ENCODE data around the gene OR9A2. TPM values are rescaled to one million over a fixed set of nuclear protein-coding genes. Genes with fewer than 3 reads are reported as not detected.

OR9A2 gene
- polyA plus RNA-seq (ENCODE audit: insufficient read length in 4 of 4) = not detected

- DNase-seq (ENCODE audit: low read depth in 4 of 4, low spot score in 2 of 4) = no peak
These were observed at the start of gene OR9A2 for GRCh38 chr7:143027032-143027431. Gene OR9A2, minus strand, starts transcription at chr7:143027132. Its CDS starts 0 bp downstream, at chr7:143027132.

GRCh38 chr7:143074141-143074540 is 47.2 kb upstream of the OR9A2 start:
- no peak for DNase-seq (ENCODE audit: low read depth in 4 of 4, low spot score in 2 of 4)

GRCh38 chr7:143073556-143073955 is 46.6 kb upstream of the OR9A2 start:
- no peak for DNase-seq (ENCODE audit: low read depth in 4 of 4, low spot score in 2 of 4)

- DNase-seq (ENCODE audit: low read depth in 4 of 4, low spot score in 2 of 4) = no peak
These were observed 43.1 kb upstream of the OR9A2 start for GRCh38 chr7:143069912-143070500.

GRCh38 chr7:143068446-143068845 is 41.5 kb upstream of the OR9A2 start:
- DNase-seq (ENCODE audit: low read depth in 4 of 4, low spot score in 2 of 4) = no peak

GRCh38 chr7:143063741-143064140 is 36.8 kb upstream of the OR9A2 start:
- DNase-seq (ENCODE audit: low read depth in 4 of 4, low spot score in 2 of 4) = no peak

GRCh38 chr7:143055754-143056153 is 28.8 kb upstream of the OR9A2 start:
- no peak for DNase-seq (ENCODE audit: low read depth in 4 of 4, low spot score in 2 of 4)

GRCh38 chr7:143054621-143055020 is 27.7 kb upstream of the OR9A2 start:
- no peak for DNase-seq (ENCODE audit: low read depth in 4 of 4, low spot score in 2 of 4)

- no peak for DNase-seq (ENCODE audit: low read depth in 4 of 4, low spot score in 2 of 4)
These were observed 25.1 kb upstream of the OR9A2 start, which contains the start of gene OR6V1 for GRCh38 chr7:143052041-143052440. Gene OR6V1, plus strand, starts transcription at chr7:143052341. Its CDS starts 0 bp downstream, at chr7:143052341.

GRCh38 chr7:143050931-143051330 is 24.0 kb upstream of the OR9A2 start:
- DNase-seq (ENCODE audit: low read depth in 4 of 4, low spot score in 2 of 4) = peak in 3 of 4 donors; percentile 24 to 32 (median 27)

- no peak for DNase-seq (ENCODE audit: low read depth in 4 of 4, low spot score in 2 of 4)
These were observed 22.4 kb upstream of the OR9A2 start for GRCh38 chr7:143049362-143049761.

GRCh38 chr7:143048827-143049226 is 21.9 kb upstream of the OR9A2 start:
- no peak for DNase-seq (ENCODE audit: low read depth in 4 of 4, low spot score in 2 of 4)

GRCh38 chr7:143047326-143047725 is 20.4 kb upstream of the OR9A2 start:
- DNase-seq (ENCODE audit: low read depth in 4 of 4, low spot score in 2 of 4) = no peak

GRCh38 chr7:143046426-143046851 is 19.5 kb upstream of the OR9A2 start:
- no peak for DNase-seq (ENCODE audit: low read depth in 4 of 4, low spot score in 2 of 4)

GRCh38 chr7:143043391-143043790 is 16.5 kb upstream of the OR9A2 start:
- no peak for DNase-seq (ENCODE audit: low read depth in 4 of 4, low spot score in 2 of 4)

GRCh38 chr7:143042790-143043271 is 15.9 kb upstream of the OR9A2 start:
- no peak for DNase-seq (ENCODE audit: low read depth in 4 of 4, low spot score in 2 of 4)

- DNase-seq (ENCODE audit: low read depth in 4 of 4, low spot score in 2 of 4) = no peak
These were observed 15.3 kb upstream of the OR9A2 start for GRCh38 chr7:143042159-143042789.

- no peak for DNase-seq (ENCODE audit: low read depth in 4 of 4, low spot score in 2 of 4)
These were observed 14.4 kb upstream of the OR9A2 start for GRCh38 chr7:143041346-143041745.

GRCh38 chr7:143040209-143040715 is 13.3 kb upstream of the OR9A2 start:
- no peak for DNase-seq (ENCODE audit: low read depth in 4 of 4, low spot score in 2 of 4)

GRCh38 chr7:143038635-143039034 is 11.7 kb upstream of the OR9A2 start:
- DNase-seq (ENCODE audit: low read depth in 4 of 4, low spot score in 2 of 4) = no peak

GRCh38 chr7:143027683-143028082 is 751 bp upstream of the OR9A2 start:
- no peak for DNase-seq (ENCODE audit: low read depth in 4 of 4, low spot score in 2 of 4)

- DNase-seq (ENCODE audit: low read depth in 4 of 4, low spot score in 2 of 4) = no peak
These were observed 1.6 kb downstream of the OR9A2 start for GRCh38 chr7:143025371-143025770.

Data from left renal cortex interstitium (tissue), 4 donors.